HEK293 (cell line): Measurements from ENCODE around the gene RTL5.
A peak's percentile ranks its signal among the peaks of the same experiment; 100 is the strongest.

Experiments used
- GLIS1 ChIP-seq: fragments of 450-650 bp; formaldehyde crosslinking; IDR thresholded peaks from 2 replicates; pipeline ENCODE4 v1.5.1; 2016; ENCODE audit warnings: missing biosample characterization, missing genetic modification characterization
- MEIS1 ChIP-seq: sonication (generic); formaldehyde crosslinking; IDR thresholded peaks from 2 replicates; pipeline ENCODE4 v1.8.1; 2022; ENCODE audit warnings: missing genetic modification reagents, mild to moderate bottlenecking, borderline replicate concordance
- RBAK ChIP-seq: fragments of 450-650 bp; formaldehyde crosslinking; IDR thresholded peaks from 2 replicates; pipeline ENCODE4 v1.5.1; 2016; ENCODE audit warnings: missing biosample characterization, missing genetic modification characterization
- SALL2 ChIP-seq: fragments of 450-650 bp; formaldehyde crosslinking; IDR thresholded peaks from 2 replicates; pipeline ENCODE4 v1.5.0; 2017; ENCODE audit warnings: missing biosample characterization, mild to moderate bottlenecking, missing genetic modification characterization, borderline replicate concordance
- SCRT1 ChIP-seq: fragments of 450-650 bp; formaldehyde crosslinking; IDR thresholded peaks from 2 replicates; pipeline ENCODE4 v1.5.1; 2016; ENCODE audit warnings: missing biosample characterization, missing genetic modification characterization, borderline replicate concordance
- SCRT2 ChIP-seq: fragments of 450-650 bp; formaldehyde crosslinking; IDR thresholded peaks from 2 replicates; pipeline ENCODE4 v1.5.1; 2016; ENCODE audit warnings: missing biosample characterization, missing genetic modification characterization
- ZFHX2 ChIP-seq: fragments of 450-650 bp; formaldehyde crosslinking; conservative IDR thresholded peaks from 2 replicates; pipeline ENCODE4 v1.5.1; 2016; ENCODE audit warnings: missing biosample characterization, missing genetic modification characterization
- ZNF10 ChIP-seq: fragments of 450-650 bp; formaldehyde crosslinking; IDR thresholded peaks from 2 replicates; pipeline ENCODE4 v1.5.1; 2017; ENCODE audit warnings: missing biosample characterization, missing genetic modification characterization
- ZNF133 ChIP-seq: fragments of 450-650 bp; formaldehyde crosslinking; IDR thresholded peaks from 2 replicates; pipeline ENCODE4 v1.5.1; 2016; ENCODE audit warnings: missing biosample characterization, missing genetic modification characterization
- ZNF239 ChIP-seq: fragments of 450-650 bp; formaldehyde crosslinking; IDR thresholded peaks from 2 replicates; pipeline ENCODE4 v1.5.1; 2016; ENCODE audit warnings: missing biosample characterization, missing genetic modification characterization
- ZNF266 ChIP-seq: fragments of 450-650 bp; formaldehyde crosslinking; IDR thresholded peaks from 2 replicates; pipeline ENCODE4 v1.5.1; 2016; ENCODE audit warnings: missing biosample characterization, missing genetic modification characterization, low read depth
- ZNF391 ChIP-seq: fragments of 450-650 bp; formaldehyde crosslinking; IDR thresholded peaks from 2 replicates; pipeline ENCODE4 v1.5.1; 2016; ENCODE audit warnings: low read depth, missing biosample characterization, missing genetic modification characterization, borderline replicate concordance
- ZNF394 ChIP-seq: fragments of 450-650 bp; formaldehyde crosslinking; IDR thresholded peaks from 2 replicates; pipeline ENCODE4 v1.5.1; 2016; ENCODE audit warnings: missing biosample characterization, missing genetic modification characterization, mild to moderate bottlenecking, moderate library complexity, borderline replicate concordance
- ZNF521 ChIP-seq: fragments of 450-650 bp; formaldehyde crosslinking; IDR thresholded peaks from 2 replicates; pipeline ENCODE4 v1.5.1; 2017; ENCODE audit warnings: missing biosample characterization, mild to moderate bottlenecking, missing genetic modification characterization
- ZNF544 ChIP-seq: fragments of 450-650 bp; formaldehyde crosslinking; IDR thresholded peaks from 2 replicates; pipeline ENCODE4 v1.5.0; 2017; ENCODE audit warnings: missing biosample characterization, missing genetic modification characterization
- ZNF548 ChIP-seq: fragments of 450-650 bp; formaldehyde crosslinking; IDR thresholded peaks from 2 replicates; pipeline ENCODE4 v1.5.1; 2016; ENCODE audit warnings: missing biosample characterization, missing genetic modification characterization
- ZNF621 ChIP-seq: fragments of 450-650 bp; formaldehyde crosslinking; IDR thresholded peaks from 2 replicates; pipeline ENCODE4 v1.5.1; 2017; ENCODE audit warnings: missing biosample characterization, missing genetic modification characterization
- ZNF623 ChIP-seq: fragments of 450-650 bp; formaldehyde crosslinking; IDR thresholded peaks from 2 replicates; pipeline ENCODE4 v1.5.1; 2016; ENCODE audit warnings: missing biosample characterization, missing genetic modification characterization
- ZNF658 ChIP-seq: fragments of 450-650 bp; formaldehyde crosslinking; IDR thresholded peaks from 2 replicates; pipeline ENCODE4; 2016; ENCODE audit warnings: missing biosample characterization, missing genetic modification characterization
- ZNF664 ChIP-seq: fragments of 450-650 bp; formaldehyde crosslinking; IDR thresholded peaks from 2 replicates; pipeline ENCODE4 v1.5.1; 2016; ENCODE audit warnings: missing biosample characterization, missing genetic modification characterization
- ZNF768 ChIP-seq: fragments of 450-650 bp; formaldehyde crosslinking; IDR thresholded peaks from 2 replicates; pipeline ENCODE4 v1.5.1; 2018; ENCODE audit warnings: missing biosample characterization, mild to moderate bottlenecking, missing genetic modification characterization
- ZNF777 ChIP-seq: fragments of 450-650 bp; formaldehyde crosslinking; IDR thresholded peaks from 2 replicates; pipeline ENCODE4 v1.5.1; 2017; ENCODE audit warnings: missing biosample characterization, missing genetic modification characterization, borderline replicate concordance
- TF ChIP-seq, protein P1 (sequence below): fragments of 450-650 bp; formaldehyde crosslinking; IDR thresholded peaks from 2 replicates; pipeline ENCODE4 v1.5.1; 2016; ENCODE audit warnings: missing biosample characterization, missing genetic modification characterization
- TF ChIP-seq, protein P2 (sequence below): fragments of 450-650 bp; formaldehyde crosslinking; IDR thresholded peaks from 2 replicates; pipeline ENCODE4 v1.5.1; 2016; ENCODE audit warnings: missing biosample characterization, missing genetic modification characterization
- TF ChIP-seq, protein P3 (sequence below): fragments of 450-650 bp; formaldehyde crosslinking; IDR thresholded peaks from 2 replicates; pipeline ENCODE4 v1.5.1; 2016; ENCODE audit warnings: missing biosample characterization, missing genetic modification characterization
- TF ChIP-seq, protein P4 (sequence below): fragments of 450-650 bp; formaldehyde crosslinking; IDR thresholded peaks from 2 replicates; pipeline ENCODE4 v1.5.1; 2017; ENCODE audit warnings: missing biosample characterization, missing genetic modification characterization
- TF ChIP-seq, protein P5 (sequence below): fragments of 450-650 bp; formaldehyde crosslinking; IDR thresholded peaks from 2 replicates; pipeline ENCODE4 v1.5.1; 2017; ENCODE audit warnings: missing biosample characterization, missing genetic modification characterization

RTL5 gene

DNA sequence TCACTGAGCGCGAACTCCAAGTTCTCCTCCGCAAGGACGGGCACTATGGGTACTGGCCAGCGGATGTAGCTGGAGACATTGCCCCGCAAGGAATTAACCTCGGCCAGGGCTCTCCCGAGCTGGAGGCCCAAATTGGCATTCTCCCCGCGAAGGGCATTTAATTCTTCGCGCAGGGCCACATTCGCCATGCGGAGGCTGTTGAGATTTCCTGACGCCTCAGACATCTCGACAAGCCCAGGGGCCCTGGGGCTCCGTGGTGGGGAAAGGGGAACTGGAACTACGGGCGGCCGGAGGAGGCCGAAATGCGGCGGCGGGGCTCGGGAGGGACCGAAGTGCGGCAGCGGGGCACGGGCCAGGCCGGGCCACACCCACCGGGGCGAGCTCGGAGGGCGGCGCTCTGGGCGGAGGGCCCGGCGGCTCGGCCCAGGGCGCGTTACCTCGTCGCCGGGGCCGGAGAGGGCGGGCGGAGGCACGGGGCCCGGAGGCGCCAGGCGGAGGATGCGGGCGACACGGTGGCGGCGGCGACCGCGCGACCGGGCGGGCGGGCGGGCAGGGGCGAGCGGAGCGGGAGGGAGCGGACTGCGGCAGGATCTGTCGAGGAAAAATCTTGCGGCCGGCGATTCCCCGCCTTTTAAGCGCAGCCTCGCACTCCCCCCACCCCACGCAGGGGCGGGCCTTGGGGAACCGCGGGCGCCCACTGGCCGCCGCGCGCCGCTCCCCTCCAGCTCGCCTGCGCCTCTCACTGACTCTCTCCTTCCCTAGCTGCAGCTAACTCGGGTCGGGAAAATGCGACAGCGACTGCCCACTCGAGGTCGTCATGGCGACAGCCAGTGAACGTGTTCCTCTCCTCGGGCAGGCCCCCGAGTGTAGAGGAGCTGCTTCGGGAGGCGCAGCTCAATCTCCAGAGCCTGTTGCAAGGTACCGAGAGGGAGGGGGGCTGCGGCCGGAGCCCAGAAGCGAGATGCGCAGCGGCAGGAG is at the start of gene RTL5 (continued):
- TF ChIP-seq ZNF266 (tag by site-specific recombination): no peak
- TF ChIP-seq, protein P1, sequence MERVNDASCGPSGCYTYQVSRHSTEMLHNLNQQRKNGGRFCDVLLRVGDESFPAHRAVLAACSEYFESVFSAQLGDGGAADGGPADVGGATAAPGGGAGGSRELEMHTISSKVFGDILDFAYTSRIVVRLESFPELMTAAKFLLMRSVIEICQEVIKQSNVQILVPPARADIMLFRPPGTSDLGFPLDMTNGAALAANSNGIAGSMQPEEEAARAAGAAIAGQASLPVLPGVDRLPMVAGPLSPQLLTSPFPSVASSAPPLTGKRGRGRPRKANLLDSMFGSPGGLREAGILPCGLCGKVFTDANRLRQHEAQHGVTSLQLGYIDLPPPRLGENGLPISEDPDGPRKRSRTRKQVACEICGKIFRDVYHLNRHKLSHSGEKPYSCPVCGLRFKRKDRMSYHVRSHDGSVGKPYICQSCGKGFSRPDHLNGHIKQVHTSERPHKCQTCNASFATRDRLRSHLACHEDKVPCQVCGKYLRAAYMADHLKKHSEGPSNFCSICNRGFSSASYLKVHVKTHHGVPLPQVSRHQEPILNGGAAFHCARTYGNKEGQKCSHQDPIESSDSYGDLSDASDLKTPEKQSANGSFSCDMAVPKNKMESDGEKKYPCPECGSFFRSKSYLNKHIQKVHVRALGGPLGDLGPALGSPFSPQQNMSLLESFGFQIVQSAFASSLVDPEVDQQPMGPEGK (tag by site-specific recombination): peak; percentile 44; the same call in 1 of the 2 replicates
- TF ChIP-seq, protein P2, sequence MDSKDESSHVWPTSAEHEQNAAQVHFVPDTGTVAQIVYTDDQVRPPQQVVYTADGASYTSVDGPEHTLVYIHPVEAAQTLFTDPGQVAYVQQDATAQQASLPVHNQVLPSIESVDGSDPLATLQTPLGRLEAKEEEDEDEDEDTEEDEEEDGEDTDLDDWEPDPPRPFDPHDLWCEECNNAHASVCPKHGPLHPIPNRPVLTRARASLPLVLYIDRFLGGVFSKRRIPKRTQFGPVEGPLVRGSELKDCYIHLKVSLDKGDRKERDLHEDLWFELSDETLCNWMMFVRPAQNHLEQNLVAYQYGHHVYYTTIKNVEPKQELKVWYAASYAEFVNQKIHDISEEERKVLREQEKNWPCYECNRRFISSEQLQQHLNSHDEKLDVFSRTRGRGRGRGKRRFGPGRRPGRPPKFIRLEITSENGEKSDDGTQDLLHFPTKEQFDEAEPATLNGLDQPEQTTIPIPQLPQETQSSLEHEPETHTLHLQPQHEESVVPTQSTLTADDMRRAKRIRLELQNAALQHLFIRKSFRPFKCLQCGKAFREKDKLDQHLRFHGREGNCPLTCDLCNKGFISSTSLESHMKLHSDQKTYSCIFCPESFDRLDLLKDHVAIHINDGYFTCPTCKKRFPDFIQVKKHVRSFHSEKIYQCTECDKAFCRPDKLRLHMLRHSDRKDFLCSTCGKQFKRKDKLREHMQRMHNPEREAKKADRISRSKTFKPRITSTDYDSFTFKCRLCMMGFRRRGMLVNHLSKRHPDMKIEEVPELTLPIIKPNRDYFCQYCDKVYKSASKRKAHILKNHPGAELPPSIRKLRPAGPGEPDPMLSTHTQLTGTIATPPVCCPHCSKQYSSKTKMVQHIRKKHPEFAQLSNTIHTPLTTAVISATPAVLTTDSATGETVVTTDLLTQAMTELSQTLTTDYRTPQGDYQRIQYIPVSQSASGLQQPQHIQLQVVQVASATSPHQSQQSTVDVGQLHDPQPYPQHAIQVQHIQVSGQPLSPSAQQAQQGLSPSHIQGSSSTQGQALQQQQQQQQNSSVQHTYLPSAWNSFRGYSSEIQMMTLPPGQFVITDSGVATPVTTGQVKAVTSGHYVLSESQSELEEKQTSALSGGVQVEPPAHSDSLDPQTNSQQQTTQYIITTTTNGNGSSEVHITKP: no peak
- no peak for TF ChIP-seq ZNF777
- no peak for TF ChIP-seq ZNF544 (tag by site-specific recombination)
- 0 out of 2 replicates have a peak, but pooled peaks have one; percentile 17 for TF ChIP-seq GLIS1 (tag by site-specific recombination)
- no peak for TF ChIP-seq ZNF623 (tag by site-specific recombination)
- TF ChIP-seq, protein P3, sequence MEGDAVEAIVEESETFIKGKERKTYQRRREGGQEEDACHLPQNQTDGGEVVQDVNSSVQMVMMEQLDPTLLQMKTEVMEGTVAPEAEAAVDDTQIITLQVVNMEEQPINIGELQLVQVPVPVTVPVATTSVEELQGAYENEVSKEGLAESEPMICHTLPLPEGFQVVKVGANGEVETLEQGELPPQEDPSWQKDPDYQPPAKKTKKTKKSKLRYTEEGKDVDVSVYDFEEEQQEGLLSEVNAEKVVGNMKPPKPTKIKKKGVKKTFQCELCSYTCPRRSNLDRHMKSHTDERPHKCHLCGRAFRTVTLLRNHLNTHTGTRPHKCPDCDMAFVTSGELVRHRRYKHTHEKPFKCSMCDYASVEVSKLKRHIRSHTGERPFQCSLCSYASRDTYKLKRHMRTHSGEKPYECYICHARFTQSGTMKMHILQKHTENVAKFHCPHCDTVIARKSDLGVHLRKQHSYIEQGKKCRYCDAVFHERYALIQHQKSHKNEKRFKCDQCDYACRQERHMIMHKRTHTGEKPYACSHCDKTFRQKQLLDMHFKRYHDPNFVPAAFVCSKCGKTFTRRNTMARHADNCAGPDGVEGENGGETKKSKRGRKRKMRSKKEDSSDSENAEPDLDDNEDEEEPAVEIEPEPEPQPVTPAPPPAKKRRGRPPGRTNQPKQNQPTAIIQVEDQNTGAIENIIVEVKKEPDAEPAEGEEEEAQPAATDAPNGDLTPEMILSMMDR (tag by site-specific recombination): no peak
- TF ChIP-seq ZNF10: no peak
- peak; percentile 98 for TF ChIP-seq SCRT2 (tag by site-specific recombination)
- no peak for TF ChIP-seq ZNF133 (tag by site-specific recombination)
- no peak for TF ChIP-seq ZNF768
- TF ChIP-seq ZNF548 (tag by site-specific recombination): no peak
- TF ChIP-seq SALL2 (tag by site-specific recombination): no peak
- TF ChIP-seq ZNF658 (tag by site-specific recombination): no peak
- TF ChIP-seq SCRT1 (tag by site-specific recombination): peak; percentile 89
- TF ChIP-seq ZNF394 (tag by site-specific recombination): no peak; the same call in 1 of the 2 replicates
- no peak for TF ChIP-seq MEIS1 (CRISPR knock-in tag)
- no peak for TF ChIP-seq ZNF521 (tag by site-specific recombination)
- no peak for TF ChIP-seq ZNF664 (tag by site-specific recombination)
- no peak for TF ChIP-seq ZNF239 (tag by site-specific recombination)
- TF ChIP-seq RBAK (tag by site-specific recombination): no peak
- TF ChIP-seq, protein P4, sequence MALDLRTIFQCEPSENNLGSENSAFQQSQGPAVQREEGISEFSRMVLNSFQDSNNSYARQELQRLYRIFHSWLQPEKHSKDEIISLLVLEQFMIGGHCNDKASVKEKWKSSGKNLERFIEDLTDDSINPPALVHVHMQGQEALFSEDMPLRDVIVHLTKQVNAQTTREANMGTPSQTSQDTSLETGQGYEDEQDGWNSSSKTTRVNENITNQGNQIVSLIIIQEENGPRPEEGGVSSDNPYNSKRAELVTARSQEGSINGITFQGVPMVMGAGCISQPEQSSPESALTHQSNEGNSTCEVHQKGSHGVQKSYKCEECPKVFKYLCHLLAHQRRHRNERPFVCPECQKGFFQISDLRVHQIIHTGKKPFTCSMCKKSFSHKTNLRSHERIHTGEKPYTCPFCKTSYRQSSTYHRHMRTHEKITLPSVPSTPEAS (tag by site-specific recombination): no peak
- TF ChIP-seq, protein P5, sequence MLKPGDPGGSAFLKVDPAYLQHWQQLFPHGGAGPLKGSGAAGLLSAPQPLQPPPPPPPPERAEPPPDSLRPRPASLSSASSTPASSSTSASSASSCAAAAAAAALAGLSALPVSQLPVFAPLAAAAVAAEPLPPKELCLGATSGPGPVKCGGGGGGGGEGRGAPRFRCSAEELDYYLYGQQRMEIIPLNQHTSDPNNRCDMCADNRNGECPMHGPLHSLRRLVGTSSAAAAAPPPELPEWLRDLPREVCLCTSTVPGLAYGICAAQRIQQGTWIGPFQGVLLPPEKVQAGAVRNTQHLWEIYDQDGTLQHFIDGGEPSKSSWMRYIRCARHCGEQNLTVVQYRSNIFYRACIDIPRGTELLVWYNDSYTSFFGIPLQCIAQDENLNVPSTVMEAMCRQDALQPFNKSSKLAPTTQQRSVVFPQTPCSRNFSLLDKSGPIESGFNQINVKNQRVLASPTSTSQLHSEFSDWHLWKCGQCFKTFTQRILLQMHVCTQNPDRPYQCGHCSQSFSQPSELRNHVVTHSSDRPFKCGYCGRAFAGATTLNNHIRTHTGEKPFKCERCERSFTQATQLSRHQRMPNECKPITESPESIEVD (tag by site-specific recombination): no peak
- TF ChIP-seq ZNF391 (tag by site-specific recombination): no peak
- TF ChIP-seq ZFHX2 (tag by site-specific recombination): peak; percentile 58
- no peak for TF ChIP-seq ZNF621 (tag by site-specific recombination)
